ENCODE data around the gene SRP14.

SRP14 gene

DNA sequence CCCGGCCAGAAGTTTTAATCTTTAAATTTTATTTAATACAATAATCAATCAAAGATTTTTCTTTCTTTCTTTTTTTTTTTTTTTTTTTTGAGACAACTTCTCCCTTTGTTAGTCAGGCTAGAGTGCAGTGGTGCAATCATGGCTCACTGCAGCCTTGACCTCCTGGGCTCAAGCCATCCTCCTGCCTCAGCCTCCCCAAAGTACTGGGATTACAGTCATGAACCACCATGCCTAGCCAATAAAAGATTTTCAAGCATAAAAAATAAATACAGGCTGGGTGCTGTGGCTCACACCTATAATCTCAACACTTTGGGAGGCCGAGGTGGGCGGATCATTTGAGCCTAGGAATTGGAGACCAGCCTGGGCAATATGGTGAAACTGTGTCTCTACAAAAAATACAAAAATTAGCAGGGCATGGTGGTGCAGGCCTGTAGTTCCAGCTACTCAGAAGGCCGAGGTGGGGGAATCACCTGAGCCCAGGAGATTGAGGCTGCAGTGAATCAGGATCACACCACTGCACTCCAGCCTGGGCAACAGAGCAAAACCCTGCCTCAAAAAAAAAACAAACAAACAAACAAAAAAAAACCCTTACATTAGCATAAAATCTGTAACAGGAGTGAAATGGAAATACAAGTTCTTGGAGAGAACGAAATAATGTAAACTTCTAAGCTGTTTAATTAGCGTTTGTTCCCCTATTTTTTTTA is 29.1 kb upstream of the SRP14 start:
- no peak for DNase-seq

DNA sequence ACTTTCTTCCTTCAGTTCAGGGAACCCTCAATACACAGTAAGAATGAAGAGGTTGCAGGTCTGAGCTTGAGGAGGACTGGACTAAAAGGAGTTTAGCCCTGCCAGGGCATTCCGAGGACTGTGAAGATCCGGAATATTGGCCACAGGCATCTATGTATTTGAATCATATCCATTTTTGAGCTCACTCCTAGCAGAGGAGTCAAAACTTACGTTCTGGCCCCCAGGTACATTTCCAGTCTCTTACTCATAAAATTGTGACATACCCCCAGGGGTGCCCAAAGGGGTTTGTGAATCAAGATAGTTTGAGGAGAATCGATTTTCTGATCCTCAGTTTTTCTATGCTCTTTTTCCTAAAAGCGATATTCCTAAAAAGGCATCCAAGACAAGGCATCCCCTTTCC is 27.6 kb upstream of the SRP14 start:
- DNase-seq: no peak

DNA sequence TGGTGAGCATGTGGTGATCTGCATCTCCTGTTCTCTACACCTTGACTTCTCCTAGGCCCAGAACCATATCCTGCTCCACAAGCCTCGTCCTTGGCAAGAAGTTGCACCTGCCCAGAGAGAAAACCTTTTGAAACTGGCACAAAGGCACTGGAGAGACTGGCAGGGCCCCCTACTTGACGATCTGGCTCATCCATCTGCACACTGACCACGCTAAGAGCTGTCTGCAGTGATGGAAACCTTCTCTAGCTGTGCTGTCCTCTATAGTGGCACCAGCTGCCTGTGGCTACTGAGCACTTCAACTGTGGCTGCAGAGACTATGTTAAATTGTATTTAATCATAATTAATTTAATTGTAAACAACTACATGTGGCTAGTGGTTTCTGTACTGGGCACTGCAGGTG is 26.2 kb upstream of the SRP14 start:
- DNase-seq: no peak

DNA sequence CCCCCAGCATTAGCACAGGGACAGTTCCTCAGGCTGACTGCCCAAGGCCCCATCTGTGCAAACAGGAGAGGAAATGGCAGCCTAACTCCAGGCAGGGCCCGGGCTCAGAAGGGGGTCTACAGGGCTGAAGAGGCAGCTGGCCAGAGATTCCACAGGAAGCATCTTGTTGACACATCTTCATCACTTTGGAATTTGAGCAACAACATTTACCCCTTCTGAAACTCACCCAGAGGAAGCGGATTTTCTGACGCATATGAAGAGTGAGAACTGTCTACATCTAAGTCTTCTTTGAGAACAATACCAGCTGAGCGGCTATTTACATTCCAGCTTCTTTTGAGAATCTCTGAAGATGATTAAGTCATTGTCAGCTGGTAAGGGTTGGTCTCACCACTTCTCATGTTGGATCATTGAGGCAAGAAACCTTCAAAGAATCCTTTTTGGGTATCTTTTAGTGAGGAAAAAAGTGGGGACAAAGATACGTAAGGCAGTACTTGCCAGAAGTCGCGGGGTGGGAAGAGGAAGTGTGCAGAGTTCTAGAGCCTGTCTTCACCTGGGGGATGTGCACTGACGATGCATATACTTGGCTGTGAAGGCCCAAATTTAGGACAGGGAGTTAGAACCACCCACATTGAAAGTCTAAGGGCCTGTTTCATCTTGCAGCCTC is 25.4 kb upstream of the SRP14 start:
- no peak for DNase-seq

DNA sequence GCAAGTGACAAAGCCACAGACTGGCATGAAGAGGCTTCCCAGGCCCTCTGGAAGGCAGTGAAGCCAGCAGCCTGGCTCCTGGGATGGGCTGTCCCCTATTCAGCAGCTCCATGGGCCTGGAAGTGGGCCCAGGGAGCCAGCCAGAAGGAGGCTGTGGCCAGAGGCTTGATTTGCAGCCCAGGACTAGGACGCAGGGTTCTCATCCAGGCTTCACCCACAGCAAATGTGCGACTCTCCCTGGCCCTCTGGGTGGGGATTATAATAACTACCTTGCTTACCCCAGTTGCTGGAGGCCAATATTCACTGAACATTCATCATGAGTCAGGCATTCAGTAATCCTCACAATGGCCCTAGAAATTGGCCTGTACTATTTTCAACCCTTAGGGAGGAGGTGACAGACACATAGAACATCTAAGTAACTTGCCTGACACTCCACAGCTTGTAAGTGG is 24.6 kb upstream of the SRP14 start:
- DNase-seq: no peak

DNA sequence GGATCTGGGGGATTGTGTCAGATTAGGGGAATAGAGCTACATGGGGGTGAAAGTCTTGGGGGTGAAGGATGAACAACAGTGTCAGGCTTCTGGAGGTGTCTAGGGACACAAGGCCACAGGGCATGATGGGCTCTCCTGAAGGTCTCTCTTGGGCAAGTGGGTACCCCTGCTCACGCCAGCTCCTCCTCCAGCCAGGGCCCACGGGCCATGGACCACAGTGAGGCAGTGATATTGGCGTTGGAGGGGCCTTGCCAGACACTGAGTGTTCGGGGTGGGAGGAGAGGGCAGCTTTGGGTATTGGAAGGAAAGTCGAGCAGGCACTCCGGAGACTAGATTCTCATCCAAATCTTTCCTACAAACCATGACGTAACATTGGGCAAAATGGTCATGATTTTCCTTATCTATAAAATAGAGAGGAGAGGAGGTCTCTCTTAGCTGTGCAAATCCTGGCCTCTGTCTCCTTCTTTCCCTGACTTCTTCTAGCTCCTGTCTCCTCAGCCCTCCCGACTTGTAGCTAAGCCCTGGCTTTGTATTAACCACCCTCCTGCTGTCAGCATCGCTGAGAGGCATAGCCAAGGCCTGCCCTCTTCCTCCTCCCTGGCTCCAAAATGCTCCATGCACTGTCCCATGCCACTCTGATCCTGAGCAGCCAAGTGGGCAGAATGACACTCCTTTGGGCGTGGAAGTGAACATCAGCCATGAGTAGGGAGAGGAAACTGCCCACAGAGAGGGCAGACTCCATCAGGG is 24.0 kb upstream of the SRP14 start:
- no peak for DNase-seq

DNA sequence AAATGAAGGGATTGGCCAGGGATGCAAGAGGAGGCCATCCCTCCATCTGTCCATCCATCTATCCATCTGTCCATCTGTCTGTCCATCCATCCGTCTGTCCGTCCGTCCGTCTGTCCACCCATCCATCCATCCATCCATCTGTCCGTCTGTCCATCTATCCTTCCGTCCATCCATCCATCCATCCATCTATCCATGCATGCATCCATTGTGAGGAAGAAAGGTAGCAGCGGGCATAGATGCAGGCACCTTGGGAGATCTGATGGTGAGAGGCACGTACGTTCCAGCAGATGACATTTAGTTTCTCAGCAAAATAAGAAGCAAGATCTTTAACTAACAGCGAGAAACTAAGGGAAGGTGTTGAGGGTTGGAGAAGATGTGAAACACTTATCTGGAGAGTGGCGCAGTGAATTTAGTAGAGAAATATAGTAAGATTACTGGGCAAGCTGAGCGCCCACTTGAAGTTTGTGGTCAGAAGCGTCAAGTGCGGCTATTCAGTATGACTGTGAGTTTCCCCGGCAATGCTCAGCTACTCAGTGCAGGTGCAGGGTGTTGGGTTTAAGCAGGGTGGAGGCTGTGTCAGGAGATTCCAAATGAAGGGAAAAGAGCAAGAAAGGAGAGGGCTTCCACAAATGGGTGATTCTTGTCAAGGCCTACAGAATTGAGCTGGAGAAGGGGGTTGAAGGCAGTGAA is 22.4 kb upstream of the SRP14 start:
- DNase-seq: no peak

DNA sequence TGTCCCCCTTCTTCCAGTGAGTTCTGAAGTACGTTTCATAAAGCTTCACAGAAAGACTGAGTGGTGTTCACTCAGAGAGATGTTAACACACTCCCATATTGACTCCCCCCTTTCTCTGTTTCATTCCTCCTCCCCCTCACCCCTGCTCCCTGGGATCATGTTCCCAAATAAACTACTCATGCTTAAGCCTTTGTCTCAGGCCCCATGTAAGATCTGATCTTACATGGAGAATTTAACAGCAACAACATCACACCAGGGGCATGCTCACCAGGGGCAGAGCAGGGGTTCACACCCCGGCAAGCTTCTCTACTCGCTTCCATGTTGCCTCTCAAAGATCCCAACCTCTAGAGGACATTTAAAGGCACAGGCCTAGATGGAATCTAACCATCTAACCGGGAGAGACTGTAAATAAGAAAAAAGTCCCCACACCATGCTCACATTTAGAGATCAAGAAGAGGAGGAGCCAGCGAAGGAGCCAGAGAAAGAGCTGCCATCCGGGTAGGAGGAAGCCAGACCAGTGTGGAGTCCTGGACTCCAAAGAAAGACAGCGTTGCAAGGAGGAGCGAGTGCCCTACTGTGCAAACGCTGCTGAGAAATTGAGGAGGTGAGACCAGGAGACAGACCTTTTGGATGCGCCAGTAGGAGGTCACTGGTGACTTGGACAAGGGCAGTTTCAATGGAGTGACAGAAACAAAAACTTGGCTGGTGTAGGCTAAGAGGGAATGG is 21.4 kb upstream of the SRP14 start:
- no peak for DNase-seq

DNA sequence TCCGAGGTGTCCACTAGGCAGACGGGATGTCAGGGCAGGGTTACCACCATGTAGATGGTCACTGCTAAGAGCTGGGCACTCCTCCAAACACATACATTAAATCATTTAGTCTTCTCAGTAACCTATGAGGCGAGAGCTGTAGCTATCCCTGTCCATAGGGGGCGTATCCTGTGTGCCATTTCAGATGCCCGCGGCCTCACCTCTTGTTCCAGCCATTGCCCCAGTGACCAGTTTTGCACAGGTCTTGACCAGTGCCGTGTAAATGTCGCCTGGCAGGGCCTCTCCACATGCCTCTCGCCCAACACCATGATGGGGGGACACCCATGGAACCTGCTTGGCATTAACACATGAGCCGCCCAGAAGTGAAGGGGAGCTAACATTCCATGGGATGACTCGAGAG is 20.8 kb upstream of the SRP14 start:
- DNase-seq: no peak

DNA sequence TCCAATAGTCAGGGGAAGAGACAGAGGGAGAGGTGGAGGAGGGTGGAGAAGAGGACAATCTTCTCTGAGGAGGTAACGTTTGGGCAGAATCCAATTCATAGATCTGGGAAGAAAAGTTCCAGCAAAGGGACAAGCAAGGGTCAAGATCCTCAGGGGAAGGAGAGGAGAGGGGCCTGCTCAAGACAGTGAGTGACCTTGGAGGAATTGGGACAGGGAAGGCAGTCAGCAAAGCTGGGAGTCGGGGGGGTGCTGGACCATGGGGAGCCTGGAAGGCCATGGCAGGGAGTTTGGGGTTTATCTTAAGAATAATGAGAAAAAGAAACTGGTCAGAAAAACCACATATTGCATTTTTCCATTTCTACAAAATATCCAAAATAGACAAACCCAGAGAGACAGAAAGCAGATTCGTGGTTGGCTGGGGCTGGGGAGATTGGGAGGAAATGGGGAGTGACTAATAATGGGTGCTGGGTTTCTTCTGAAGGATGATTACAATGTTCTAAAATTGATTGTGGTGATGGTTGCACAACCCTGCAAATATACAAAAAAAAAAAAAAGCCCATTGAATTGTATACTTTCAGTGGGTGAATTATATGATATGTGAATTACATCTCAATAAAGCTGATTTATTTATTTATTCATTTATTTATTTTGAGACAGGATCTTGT is 19.6 kb upstream of the SRP14 start:
- DNase-seq: no peak

DNA sequence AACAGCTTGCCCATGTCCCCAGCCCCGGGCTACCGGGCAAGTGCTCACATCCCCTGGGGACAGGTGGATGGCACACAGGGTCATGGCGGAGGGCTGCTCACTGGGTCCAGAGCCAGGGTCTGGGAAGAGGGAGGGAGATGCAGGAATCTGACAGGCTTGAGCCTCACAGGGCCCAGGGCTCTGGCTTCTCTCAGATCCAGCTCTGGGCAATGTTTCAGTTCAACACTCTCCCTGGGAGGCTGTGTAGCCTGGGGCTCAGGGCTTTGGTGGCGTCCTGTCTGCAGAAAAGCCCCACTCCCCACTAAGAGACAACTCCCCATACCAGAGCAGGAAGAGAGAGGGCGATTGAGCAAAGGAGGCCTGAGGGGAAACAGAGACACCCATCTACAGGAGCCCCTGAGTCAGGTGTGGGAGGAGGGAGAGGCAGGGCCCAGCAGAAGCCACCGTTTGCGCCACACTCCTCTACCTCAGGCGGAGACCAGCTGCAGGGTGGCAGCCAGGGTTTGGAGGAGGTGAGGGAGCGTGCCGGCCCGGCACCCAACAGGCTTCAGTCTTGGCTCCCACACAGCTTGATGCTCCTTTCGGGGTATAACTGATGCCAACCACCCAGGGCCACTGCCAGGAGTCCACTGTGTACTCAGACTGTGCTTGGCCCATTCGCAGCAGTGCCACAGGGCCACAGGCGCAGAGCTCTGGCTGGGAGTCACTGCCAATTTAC is 16.8 kb upstream of the SRP14 start:
- no peak for DNase-seq

DNA sequence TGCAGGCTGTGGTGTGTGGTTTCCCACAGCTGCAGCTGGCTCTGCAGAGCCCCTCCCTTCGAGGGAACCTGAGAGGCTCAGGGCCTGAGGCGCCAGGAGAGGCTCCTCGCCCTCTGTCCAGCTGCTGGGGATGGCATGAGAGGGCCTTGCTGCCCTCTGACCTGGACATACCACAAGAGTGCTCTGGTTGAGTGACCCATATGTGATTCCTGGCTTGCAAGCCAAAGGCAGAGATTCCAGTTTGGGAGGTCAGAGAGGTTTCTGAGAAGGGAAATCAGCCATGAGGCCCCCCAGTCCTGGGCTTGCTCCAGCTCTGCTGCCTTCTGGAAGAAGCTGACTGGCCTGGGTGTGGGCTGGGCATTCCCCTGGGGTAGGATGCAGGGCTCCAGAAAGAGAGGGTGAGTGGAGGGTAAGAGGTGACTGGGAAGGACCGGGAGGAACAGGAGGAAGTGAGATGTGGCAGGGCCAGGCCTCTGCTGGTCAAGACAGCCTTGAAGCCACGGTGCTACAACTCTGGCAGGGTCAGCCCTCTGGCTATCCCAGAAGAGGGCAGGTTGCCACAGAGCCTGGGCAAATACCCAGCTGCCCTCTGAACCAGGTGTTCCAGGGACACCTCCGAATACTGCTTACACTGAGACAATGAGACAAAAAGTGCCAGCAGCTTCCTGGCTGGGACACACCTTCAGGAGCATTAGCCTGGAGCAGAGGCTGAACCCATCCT is 16.0 kb upstream of the SRP14 start:
- DNase-seq: no peak

DNA sequence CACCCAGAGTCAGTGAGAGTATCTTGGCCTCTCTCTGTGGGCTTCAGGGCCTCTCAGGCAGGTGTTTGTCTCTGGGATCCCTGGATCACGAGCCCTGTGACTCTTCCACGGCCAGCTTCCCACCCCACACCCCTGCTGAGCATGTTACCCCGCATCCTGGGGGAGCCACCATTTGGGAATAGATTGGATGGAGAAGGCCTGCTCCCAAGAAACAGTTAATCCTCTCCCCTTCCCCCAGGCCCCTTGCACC is 15.5 kb upstream of the SRP14 start:
- no peak for DNase-seq

DNA sequence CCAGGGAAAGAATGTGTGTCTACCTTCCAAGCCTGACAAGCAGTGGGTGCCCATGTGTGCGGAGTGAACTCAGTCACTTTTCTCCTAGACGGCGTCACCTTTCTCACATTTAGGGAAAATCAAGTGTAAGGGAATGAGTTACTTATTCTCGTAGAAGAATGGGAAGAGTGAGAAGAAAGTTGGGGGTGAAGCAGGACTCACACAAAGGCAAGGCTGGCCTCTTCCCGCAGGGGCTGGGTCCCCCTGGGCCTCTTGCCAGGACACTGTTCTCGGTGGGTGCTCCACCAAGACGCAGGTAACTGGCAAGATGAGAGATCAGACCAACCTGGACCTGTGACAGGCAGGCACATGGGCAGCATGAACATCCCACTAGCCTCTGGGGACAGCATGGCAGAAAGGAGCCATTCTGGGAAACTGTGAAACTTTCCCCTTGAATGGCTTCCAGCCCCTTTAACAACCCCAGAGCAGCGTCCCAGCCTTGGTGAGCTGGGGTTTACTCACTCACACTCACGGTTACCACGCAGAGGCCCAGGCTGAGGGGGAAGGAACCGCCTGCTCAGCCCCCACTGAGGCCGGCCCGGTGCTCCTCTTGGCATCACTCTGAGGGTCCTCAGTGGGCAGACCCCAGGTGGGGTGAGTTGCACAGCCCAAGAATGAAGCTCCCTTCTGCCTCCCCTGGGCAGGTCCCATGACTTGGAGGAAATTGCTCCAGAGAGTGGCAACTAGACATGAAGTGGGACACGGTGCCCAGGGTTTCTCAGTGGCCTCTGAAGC is 15.0 kb upstream of the SRP14 start:
- no peak for DNase-seq

DNA sequence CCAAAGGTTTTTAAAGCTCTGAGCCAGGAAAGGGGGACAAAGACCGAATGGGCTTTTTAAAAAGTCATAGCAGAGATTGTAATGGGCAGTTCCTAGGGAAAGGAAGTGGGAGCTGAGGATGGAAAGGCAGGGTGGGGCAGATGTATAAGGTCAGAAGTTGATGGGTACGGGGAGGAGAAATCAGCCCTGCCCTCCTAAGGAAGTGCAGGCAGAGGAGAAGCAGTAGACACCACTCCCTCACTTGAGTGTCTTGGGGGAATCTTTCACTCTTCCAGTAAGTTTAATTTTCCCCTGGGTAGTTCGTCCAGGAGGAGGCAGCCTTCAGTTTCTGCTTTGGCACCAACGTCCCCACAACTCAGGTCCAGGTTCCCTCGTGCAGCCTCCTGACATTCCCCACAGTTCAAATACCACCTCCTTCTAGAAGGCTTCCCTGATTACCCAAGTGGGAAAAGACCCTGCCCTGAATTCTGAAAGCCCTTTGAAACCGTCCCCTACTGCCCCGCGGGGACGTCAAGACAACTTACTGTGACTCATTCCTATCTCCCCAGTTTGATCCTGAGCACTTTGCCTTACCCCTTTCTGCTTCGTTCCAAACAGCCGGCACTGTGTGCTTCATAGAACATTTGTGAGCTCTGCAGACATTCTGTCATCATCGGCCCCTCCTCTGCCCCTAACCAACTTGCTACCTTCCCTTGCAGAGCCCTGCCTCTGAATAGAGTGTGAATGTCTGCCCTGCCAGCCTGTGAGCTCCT is 14.3 kb upstream of the SRP14 start:
- DNase-seq: no peak

DNA sequence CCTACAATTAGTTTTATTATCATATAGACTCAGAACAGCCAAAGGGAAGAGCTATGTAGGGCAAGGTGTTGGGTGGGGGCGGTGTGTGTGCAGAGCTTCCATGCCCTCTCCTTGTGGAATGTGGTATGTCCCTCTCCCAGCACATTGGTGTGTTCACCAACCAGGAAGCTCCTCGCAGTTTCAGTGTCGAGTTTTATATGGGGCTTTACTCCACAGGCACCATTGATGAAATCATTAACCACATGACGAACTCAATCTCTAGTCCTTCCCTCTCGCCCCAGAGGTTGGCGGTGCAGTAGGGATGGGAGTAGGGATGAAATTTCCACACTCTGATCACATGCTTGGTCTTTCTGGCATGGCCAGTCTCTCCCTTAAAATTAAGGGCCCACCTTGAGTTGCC is 13.6 kb upstream of the SRP14 start:
- DNase-seq: no peak

DNA sequence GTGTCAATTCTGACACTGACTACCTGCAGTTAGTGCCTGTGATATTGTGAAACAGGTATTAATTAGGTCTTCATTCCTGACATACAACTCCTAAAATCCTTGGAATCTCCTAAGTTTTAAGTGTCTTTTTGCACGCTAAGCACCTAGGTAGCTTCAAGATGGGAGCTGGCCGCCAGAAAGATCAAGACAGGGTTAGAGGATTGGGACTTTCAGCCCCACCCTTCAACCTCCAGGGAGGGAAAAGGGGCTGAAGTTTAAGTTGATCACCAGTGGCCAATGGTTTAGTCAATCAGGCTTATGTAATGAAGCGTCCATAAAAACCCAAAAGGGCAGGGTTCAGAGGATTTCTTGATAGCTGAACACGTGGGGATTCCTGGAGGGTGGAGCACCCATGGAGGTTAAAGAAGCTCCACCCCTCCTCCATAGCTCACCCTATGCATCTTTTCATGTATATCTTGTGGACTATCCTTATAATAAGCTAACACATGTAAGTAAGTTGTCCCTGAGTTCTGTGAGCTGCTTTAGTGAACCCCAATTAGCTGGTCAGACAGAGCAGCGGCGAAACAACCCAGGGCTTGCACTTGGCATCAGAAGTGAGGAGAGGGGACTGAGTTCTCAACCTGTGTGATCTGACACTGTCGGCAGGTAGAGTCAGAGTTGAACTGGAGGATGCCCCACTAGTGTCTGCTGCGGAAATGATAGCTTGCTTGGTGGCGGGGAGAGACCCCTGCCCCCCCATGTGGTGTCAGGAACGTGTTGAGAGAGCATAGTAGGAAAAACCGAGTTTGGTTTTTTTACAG is 12.8 kb upstream of the SRP14 start:
- DNase-seq: no peak

DNA sequence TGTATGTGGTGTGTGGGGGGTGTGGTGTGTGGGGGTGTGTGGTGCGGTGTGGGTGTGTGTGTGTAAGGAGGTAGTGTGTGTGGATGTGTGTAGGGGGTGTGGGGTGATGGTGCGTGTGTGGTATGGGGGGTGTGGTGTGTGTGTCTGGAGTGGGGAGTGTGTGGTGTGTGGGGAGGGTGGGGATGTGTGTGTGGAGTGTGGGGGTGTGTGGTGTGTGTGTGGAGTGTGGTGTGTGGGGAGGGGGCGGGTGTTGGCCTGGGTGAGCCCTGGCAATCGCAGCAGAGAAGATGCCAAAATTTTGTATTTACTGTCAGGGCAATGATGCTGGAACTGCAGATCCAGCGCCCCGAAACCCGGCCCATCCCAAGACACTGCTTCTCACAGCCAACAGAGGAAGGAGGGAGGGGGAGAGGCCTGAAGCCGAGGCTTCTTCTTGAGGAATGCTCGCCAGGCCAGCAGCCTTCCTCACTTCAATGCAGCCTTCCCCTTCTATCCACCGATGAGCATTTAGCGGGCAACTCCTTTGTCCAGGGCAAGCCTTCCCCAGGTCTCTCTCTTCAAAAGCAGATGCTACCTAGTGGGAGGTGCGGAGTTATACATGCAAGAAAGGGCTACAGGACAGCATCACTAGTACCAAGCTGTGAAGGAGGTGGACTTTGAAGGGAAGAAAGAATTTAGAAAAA is 11.9 kb upstream of the SRP14 start:
- no peak for DNase-seq
